H1 (cell line): ENCODE measurements around the gene UCHL1. TPM values are rescaled to one million over a fixed set of nuclear protein-coding genes. Genes with fewer than 3 reads are reported as not detected.

Experiments
- BACH1 ChIP-seq: IDR thresholded peaks from 2 replicates; pipeline ENCODE4 v1.6.1; 2012; ENCODE audit warnings: low read length, improper control_type of control experiment
- BCL11A ChIP-seq, 2 experiments: IDR thresholded peaks; one replicate each; pipeline ENCODE4 v1.6.1; 2011; ENCODE audit warnings: low read depth in 2 of 2, low read length in 2 of 2, mild to moderate bottlenecking in 2 of 2
- CBX5 ChIP-seq: fragments of 300-800, 300-1000 bp; sonication (generic); IDR thresholded peaks from 2 replicates; pipeline ENCODE4 v1.7.1; 2016; ENCODE audit warnings: antibody characterized with exemption, low read length, low read depth
- CHD7 ChIP-seq: fragments of 300-600 bp; sonication (generic); IDR thresholded peaks from 2 replicates; pipeline ENCODE4 v1.7.1; 2012; ENCODE audit warnings: low read length, moderate library complexity, mild to moderate bottlenecking, inconsistent platforms; ENCODE audit not compliant: insufficient replicate concordance
- EGR1 ChIP-seq: IDR thresholded peaks from 2 replicates; pipeline ENCODE4 v1.6.1; 2011; ENCODE audit warnings: low read depth, low read length, borderline replicate concordance
- POLR2A ChIP-seq, 2 experiments: IDR thresholded peaks; 1 replicate in 1 of 2; 2 replicates in 1 of 2; pipeline ENCODE4 v1.6.1; 2011; ENCODE audit warnings: low read depth in 2 of 2, low read length in 2 of 2, mild to moderate bottlenecking in 2 of 2; ENCODE audit errors: control extremely low read depth in 1 of 2
- POU5F1 ChIP-seq: IDR thresholded peaks from 2 replicates; pipeline ENCODE4 v1.6.1; 2011; ENCODE audit warnings: low read depth, mild to moderate bottlenecking, low read length, moderate library complexity
- SP1 ChIP-seq: IDR thresholded peaks from 2 replicates; pipeline ENCODE4 v1.6.1; 2011; ENCODE audit warnings: low read depth, low read length
- SP4 ChIP-seq: IDR thresholded peaks from 2 replicates; pipeline ENCODE4 v1.6.1; 2012; ENCODE audit warnings: low read length, inconsistent platforms
- SRF ChIP-seq: IDR thresholded peaks from 2 replicates; pipeline ENCODE4 v1.6.1; 2011; ENCODE audit warnings: mild to moderate bottlenecking, low read depth, low read length, moderate library complexity
- SUZ12 ChIP-seq: fragments of 200-600 bp; sonication (generic); IDR thresholded peaks from 2 replicates; pipeline ENCODE4 v1.6.1; 2012; ENCODE audit warnings: mild to moderate bottlenecking, inconsistent platforms, low read length, moderate library complexity, mixed read lengths
- TEAD4 ChIP-seq: IDR thresholded peaks from 2 replicates; pipeline ENCODE4 v1.6.1; 2012; ENCODE audit warnings: low read depth, low read length, inconsistent platforms, mixed read lengths
- YY1 ChIP-seq: IDR thresholded peaks from 2 replicates; pipeline ENCODE4 v1.6.1; 2011; ENCODE audit warnings: low read depth, mild to moderate bottlenecking, low read length
- polyA plus RNA-seq, 7 experiments: library from polyadenylated mRNA; depleted of rRNA in 3 of 7; stranded (reverse) in 5 of 7; unstranded in 2 of 7; fragments of >200 nt in 5 of 7; fragments of 200-250 nt in 2 of 7; gene quantifications; 1 replicate in 5 of 7; 2 replicates in 1 of 7; 4 replicates in 1 of 7; pipeline versions ENCODE4 v1.2.1 to v1.2.3, GENCODE V29; 2011 to 2013; ENCODE audit warnings: missing spikeins in 2 of 7, mixed read lengths in 2 of 7
- total RNA-seq: library from RNA; stranded (reverse); fragmentation: NEBNext Ultra II Directional; extraction: Animal tissue kit (Norgen Biotek cat#: 25700); gene quantifications from 2 replicates; pipeline ENCODE4 v1.2.1, GENCODE V29; 2021

The UCHL1 gene
- total and polyA plus RNA-seq, 2 of the 8 experiments (the other 6 are each of a cell fraction or from before 2014, with no cell fraction given): 781 to 1,717 TPM

- TF ChIP-seq CHD7: no peak
- no peak for TF ChIP-seq POU5F1
- no peak for TF ChIP-seq EGR1
- TF ChIP-seq SUZ12: no peak
- TF ChIP-seq CBX5: no peak
- no peak for TF ChIP-seq TEAD4
- TF ChIP-seq SRF: no peak
- no peak for TF ChIP-seq BACH1
- no peak for TF ChIP-seq BCL11A (IDR thresholded peaks at IDR 0.05; ENCODE audit: low read depth in 2 of 2, low read length in 2 of 2)
- no peak for TF ChIP-seq POLR2A (IDR thresholded peaks at IDR 0.05; ENCODE audit: control extremely low read depth in 1 of 2, low read depth in 2 of 2, low read length in 2 of 2)
- TF ChIP-seq YY1: no peak
- TF ChIP-seq SP4: no peak
- no peak for TF ChIP-seq SP1
Observed at GRCh38 chr4:41285202-41285863, 28.6 kb downstream of the UCHL1 start (continued).
